T follicular helper cell (primary cell): ENCODE measurements around the gene PTPRJ.
A peak's percentile ranks its signal among the peaks of the same experiment; 100 is the strongest.

Experiments
- DNase-seq: peaks from one replicate; pipeline ENCODE4 v3.0.0-alpha.2; 2020; ENCODE audit warnings: low read depth

The PTPRJ gene

DNA sequence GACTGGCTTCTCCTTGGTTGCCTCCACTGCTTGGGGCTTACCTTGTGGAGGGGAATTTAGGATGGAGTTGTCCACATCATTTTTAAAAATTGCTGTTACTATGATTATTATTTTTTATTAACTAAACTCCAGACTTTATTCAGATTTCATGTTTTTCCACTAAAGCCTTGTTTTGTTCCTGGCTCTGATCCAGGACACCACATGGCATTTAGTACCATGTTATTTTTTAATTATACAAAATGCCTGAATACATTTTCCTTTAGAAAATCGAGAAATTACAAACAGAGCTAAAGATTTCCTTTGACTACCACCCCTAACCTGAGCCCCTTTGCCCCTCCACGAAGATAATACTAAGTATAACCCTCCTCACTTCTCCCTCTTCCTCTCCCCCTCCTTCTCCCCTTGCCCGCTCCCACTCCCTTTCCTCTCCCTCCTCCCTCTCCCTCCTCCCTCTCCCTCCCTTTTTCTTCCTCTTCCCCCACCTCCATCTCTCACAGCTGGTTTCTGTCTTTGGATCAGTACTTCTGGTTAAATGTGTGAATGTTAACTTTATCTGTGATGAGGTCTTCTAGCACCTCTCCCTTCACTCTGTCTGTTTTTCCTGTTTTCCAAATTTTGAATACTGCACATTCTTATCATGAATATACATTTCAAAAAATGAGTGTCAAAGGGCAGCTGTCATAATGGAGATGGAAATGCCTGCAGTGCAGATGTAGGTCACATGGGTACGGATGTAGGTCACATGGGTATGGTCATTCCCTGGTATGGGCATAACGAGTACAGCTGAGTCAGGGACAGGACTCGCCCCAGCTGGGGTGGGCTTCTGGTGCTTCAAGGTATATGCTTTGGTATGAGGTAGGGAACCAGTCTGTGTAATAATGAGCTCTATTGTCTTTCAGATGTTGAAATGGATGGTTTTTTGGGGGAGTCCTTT is 181.9 kb downstream of the PTPRJ start:
- no peak for DNase-seq

DNA sequence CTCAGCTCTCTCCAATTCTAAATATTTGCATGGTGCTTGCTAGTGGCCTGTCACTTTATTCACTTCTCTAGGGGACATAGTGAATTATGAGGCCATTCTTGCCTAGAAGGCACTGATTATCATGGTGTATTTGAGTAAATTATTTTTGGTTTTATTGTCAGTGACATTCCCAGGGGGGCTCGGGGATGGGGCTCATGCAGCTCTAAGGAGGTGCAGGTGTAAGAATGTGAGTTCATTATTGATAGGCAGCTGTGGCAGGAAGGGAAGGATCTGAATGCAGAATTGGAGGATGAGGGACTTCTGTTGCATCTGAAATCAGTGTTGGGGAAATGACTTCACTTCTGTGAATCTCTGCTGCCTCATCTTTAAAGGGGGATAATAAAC is 182.5 kb downstream of the PTPRJ start:
- DNase-seq: no peak

DNA sequence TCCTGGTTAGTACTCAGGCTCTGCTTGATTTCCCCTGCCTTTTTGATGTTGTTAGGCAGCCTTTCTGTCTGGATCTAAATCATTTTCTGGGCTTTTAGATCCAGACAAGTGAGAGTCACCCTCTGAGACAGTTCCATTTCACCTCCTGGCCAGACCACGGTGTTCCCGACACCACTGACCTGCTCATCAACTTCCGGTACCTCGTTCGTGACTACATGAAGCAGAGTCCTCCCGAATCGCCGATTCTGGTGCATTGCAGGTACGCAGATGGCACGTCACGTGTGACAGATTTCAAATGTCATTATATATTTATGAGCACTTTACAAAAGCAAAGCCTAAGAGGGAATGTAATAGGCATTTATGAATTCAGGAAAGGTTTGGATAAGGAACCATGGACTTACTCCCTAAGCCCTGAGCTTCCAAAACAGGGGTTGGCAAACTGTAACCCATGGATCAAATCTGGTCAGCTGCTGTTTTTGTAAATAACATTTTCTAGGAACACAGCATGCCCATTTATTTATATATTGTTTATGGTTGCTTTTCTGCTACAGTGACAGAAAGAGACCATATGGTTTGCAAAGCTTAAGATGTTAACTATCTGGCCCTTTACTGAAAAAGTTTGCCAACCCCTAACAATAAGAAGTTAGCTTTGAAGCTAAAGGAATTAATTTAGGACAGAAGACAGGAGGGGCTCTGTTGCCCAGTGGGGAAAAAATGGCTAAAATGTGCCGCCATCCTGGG is 183.2 kb downstream of the PTPRJ start:
- DNase-seq: no peak

DNA sequence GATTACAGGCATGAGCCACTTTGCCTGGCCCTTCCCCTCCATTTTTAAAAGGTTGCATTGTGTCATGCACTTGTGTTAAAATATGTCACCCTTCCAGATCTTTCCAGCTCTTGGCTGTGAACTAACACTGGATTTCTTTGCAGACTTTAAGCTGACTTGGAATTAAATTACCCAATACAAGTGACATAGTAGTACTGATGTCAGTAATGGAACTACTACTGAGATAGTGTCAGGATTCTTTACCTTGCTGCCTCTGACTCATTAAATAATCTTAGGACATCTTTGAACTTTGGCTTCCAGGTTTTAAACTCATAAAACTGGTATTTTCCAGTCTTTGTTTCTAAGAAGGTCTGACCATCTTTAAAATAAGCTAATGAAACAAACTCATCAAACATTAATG is 184.5 kb downstream of the PTPRJ start:
- DNase-seq: no peak

DNA sequence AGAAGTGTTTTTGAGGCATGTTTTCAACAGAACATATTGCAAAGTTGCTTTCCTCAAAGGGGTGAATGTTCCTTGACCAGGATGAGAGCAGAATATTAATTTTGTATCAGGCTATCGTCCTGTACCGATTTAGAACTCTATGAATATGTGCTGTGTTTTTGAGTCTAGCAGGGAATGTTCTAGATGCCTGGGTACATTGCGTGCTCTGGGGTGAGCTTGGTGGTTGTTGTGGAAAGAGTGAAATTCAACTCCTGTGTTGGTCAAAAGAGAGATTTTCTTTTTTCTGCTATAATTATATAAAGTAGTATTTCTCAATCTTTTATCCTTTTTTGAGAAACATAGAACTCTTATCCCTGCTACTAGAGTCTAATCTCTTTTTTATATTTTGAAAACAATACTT is 185.1 kb downstream of the PTPRJ start:
- no peak for DNase-seq

DNA sequence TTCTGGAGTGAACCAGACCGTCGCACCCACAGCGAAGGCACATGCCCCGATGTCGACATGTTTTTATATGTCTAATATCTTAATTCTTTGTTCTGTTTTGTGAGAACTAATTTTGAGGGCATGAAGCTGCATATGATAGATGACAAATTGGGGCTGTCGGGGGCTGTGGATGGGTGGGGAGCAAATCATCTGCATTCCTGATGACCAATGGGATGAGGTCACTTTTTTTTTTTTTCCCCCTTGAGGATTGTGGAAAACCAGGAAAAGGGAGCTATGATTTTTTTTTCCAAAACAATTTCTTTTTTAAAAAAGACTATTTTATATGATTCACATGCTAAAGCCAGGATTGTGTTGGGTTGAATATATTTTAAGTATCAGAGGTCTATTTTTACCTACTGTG is 187.0 kb downstream of the PTPRJ start:
- DNase-seq: no peak

DNA sequence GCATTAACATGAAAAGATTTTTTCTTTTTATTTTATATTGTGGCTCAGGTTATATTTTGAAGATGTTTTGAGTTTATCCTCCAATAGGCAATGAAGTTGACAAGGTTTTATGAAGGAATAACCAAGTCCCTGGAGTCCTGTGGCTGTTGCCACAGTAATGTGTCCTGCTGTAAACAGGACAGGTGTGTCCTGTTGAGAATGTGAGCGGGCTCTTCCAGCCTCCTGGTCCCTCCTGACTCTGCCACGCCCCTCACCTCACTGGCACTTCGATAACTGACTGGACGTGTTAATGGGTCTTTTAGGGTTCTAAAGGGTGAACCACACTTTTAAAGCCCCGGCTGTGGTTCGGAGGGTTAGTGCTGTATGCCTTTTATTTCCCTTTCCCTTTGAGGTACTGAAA is 188.5 kb downstream of the PTPRJ start:
- DNase-seq: no peak

DNA sequence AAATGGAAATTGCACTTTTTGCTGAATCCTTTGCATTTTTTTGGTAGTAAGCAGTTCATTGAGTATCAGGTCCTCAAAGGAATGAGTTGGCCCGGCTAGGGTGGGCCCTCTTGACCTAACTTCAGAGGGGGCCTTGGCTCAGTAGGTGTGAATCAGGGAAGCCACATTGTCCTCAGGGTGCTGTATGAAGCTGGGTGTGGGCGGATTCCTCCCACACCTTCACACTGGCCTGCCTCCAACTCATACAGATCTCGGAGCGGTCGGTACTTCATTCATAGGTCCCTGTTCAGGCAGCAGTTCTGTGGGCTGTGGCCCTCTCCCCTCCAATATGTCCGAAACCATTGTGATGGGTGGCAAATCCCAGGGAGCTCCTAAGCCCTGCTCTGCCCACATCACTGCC is 188.9 kb downstream of the PTPRJ start:
- DNase-seq: no peak

DNA sequence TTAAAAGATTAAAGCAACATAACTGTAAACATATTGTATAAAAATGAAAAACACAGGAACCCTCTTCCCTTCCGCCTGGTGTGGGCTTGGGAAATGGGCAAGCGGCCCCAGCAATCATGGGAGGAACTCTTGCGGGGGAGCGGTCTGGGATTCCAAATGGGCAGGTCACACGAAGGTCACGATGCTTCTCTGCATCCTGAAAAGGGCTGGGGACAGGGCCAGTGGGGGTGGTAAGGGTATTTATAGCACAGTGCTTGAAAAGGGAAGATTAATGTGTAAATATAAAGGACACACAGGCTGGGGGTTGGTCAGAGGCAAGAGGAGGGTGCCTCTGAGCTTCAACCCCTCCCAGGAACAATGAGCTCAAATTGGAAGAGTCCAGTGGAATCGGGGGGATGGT is 189.4 kb downstream of the PTPRJ start:
- no peak for DNase-seq

DNA sequence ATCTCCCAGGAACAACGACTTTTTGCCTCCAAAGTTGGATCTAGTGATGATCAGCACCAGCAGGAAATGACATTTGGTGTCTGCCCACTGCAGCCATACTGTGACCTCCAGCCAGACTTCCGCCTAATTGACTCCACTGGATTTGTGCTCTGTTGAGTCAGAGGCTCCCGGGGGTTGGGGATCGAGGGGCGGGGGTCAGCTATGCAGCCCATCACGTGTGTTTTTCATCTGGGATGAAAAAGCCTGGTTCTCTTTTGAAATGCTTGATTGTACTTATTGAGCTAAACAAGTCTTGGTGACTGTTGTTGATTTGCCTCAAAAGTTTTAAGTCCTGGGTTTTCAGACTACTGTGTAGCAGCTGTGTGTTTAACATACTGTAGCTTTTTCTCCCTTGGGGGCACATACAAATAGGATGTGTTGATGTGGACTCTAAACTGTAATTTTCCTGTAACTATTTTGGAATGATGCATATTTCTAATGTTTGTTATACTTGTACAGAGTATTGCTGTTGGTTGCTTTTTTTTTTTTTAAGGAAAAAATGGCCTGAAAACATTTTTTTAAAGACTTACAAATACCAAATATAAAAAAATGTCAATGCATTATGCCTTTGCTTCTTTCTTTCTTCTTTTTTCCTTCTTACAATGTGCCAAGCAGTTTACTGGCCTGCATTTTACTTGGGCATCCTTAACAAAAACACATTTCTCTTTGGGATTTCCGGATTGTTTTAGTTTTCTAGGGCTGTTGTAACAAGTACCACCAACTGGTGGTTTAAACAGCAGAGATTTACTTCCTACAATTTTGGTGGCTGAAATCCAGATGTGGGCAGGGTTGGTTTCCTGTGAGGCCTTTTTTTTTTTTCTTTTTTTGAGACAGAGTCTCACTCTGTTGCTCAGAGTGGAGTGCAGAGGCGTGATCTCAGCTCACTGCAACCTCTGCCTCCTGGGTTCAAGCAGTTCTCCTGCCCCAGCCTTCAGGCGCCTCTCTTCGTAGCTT is 190.2 kb downstream of the PTPRJ start:
- DNase-seq: no peak

DNA sequence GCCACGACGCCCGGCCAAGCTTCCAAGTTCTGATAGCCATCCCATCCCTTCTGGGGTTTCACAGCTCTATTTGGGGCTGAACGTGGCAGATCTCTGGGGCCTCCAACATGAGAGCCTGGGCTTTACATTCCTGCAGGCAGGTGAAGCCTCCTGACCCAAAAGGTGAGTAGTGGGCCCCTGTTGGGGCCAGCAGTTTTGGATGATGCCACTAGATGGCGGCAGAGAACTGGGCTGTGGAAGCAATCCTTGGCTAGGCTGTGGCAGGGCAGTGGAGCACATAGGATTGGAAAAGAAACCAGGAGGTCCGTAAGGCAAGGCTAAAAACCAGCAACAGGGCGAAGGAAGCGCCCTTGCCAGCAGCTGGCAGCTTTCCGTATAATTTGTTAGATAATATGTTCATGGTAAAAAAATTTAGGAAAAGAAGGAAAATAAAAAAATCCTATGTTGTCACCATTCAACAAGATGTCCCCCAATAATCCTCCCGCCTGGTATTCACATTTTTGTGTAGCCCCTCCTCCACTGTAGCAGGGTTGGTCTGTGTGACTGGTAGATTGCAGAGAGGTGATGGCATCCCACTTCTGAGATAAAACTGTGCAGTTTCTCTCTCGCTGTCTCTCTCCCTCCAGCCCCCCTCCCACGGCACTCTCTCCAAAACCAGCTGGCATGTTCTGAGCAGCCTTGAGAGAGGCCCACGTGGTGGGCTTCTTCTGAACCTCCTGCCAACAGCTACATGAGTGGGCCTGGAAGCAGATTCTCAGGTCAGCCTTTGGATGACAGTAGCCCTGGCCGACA is 192.7 kb downstream of the PTPRJ start:
- DNase-seq: peak; percentile 41

DNA sequence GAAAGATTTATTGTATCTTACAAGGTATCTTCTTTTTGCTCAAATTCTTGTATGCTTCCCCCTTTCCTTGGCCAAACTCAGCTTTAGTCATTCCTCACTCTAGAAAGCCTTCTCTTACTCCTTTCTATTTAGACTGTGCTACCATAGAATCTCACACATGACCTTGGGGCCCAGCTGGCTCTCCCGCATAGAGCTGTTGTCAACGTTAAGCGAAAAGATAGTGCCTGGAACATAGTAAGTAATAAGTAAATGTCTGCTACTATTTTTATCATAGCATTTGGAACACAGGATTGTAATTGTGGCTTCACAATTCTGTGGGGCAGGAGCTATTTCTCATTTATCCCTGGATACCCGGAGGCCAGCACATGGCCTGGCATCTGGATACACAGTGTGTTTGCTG is 197.3 kb downstream of the PTPRJ start:
- no peak for DNase-seq

DNA sequence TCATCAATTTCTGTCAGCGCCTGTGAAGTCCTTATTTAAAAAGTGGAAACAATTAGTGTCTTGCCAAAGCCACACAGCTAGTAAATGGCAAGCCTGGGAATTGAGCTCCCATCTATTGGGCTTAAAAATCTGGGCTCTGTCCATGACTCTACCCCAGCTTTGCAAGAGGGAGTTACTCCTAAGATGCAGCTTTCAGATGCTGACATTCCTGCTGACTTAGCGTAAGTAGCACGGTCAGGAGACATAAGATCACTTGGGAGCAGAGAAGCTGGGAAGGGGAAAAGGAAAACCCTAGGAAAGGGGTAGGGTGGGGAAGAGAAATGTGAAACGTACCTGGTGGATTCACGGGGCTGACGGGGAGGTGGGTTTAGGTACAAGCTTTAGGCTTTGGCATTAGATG is 200.3 kb downstream of the PTPRJ start:
- no peak for DNase-seq

DNA sequence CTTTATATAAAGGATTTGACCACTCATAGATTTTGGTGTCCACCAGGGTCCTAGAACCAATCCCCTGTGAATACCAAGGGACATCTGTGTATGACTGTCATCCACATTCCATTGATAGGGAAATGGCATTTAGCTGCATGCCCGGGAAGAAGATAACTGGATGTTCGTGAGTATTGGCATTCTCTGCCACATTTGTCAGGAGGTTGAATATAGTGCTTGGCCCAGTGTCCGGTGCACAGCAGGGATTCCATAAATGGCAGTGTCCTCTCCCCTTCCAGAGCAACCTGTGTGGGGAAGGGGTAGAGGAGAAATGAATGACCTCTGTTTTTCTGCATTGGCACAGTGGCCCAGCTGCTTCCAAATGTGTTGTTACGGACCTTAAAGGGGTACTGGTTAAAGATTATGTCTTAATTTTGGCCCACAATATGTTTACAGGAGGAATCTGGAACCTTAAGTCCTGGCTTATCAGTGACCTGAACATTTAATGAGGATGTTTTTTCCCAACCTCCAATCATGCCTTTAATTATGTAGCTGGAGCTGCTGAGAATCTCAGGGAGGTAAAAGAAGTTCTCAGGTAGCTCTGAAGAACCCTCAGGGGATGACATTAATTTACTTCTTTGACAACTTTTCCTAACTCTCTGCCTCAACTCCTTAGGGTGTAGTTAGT is 202.6 kb downstream of the PTPRJ start:
- no peak for DNase-seq

DNA sequence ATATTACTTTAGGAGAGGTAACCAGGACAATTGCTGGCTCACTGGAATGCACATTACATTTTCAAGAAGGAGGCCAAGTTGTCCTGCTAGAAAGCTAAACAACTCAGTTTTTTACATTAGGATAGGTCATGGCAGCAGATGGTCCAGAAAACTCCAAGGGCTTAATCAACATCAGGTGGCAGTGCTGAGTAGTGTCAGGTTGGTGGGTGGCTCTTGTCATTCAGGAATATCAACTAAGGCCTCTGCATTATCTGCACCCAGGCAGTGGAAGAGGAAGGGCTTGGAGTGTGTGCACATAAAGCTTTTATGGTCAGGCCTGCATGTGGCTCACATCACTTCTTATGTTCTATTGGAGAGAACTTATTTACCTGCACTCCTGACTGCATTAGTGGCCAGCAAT is 204.1 kb downstream of the PTPRJ start:
- no peak for DNase-seq

DNA sequence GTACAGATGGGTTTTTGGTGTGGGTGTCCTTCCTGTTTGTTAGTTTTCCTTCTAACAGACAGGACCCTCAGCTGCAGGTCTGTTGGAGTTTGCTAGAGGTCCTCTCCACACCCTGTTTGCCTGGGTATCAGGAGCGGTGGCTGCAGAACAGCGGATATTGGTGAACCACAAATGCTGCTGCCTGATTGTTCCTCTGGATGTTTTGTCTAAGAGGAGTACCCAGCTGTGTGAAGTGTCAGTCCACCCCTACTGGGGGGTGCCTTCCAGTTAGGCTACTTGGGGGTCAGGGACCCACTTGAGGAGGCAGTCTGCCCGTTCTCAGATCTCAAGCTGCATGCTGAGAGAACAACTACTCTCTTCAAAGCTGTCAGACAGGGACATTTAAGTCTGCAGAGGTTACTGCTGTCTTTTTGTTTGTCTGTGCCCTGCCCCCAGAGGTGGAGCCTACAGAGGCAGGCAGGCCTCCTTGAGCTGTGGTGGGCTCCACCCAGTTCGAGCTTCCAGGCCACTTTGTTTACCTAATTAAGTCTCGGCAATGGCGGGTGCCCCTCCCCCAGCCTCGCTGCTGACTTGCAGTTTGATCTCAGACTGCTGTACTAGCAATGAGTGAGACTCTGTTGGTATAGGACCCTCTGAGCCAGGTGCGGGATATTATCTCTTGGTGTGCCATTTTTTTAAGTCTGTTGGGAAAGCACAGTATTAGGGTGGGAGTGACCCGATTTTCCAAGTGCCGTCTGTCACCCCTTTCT is 210.7 kb downstream of the PTPRJ start:
- DNase-seq: peak; percentile 13

DNA sequence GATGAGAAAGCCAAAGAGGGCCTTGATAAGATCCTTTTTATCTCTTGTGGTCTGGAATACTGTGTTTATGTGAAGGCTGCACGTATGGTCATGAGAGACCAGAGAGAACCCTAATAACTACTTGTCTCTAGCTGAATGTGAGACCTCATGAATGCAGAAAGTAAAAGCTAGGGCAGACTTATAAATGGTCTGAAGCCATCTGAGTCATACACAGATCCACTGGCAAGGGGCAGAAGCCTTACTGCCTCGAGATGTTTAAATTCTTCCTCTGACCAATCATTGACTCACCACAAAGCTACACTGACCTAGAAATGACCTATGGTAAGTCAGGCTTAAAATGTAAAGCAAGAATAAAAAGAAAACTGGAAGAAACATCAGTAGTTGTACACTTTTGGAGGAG is 213.5 kb downstream of the PTPRJ start:
- no peak for DNase-seq

DNA sequence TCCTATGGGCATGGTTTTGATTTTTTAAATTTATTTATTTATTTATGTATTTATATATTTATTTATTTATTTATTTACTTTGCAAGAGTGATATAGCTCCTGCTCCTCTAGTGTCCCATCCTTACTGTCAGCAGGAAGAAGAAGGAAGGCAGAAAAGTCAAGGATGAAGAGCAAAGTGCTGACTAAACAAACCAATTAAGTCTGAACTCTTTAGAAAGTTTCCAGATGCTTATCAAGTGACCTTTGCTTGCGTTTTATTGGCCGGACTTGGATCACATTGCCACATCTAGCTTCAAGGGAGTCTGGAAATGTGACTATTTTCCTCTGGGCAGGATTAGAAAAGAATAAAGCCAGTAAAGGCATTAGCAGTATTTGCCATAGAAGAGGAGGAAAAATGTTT is 227.5 kb downstream of the PTPRJ start:
- no peak for DNase-seq

DNA sequence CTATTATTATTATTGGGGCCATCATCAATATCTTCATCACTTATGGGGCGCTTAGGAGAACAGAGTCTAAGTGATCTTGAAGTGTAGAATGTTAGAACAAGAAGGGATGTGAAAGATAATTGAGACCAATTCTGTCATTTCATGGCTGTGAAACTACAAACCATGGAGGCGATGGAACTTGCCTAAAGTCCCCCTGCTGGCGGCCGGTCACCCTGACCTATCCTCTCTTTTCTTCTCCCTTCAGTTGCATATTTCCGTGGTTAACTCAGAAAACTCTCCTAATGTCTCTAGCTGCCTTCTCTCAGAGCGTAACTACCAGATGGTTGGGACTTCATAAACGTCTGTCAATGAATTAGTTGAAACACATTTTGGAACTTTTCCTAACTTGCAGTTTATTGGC is 229.7 kb downstream of the PTPRJ start:
- no peak for DNase-seq

DNA sequence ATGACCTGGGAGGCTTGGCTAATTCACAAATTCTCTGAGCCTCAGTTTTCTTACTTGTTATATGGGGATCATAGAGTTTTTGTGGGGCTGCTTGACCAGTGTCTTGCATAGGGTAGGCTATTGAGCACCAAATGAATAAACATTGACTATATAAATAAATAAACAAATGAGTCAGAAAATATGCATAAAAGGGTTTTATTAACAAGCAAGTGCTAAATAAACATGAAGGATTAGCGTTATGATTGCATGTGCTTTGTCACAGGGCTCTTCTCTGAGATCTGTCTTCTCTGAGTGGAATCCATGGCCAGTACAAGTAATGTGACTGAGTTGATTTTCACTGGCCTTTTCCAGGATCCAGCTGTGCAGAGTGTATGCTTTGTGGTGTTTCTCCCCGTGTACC is 236.2 kb downstream of the PTPRJ start, which contains the start of gene OR4B1:
TSS of gene OR4B1 (plus strand) at position 301 of the 400 bp plus-strand sequence. CDS start at position 301, 0 bp downstream.
- DNase-seq: no peak
